Measurements from ENCODE around the gene GADD45GIP1.
A peak's percentile ranks its signal among the peaks of the same experiment; 100 is the strongest.
"Not testable (repeated sequence)": the region's sequence is repeated elsewhere in the genome, so short reads cannot be mapped to it uniquely, and the experiment has no call there.

GADD45GIP1 gene

DNA sequence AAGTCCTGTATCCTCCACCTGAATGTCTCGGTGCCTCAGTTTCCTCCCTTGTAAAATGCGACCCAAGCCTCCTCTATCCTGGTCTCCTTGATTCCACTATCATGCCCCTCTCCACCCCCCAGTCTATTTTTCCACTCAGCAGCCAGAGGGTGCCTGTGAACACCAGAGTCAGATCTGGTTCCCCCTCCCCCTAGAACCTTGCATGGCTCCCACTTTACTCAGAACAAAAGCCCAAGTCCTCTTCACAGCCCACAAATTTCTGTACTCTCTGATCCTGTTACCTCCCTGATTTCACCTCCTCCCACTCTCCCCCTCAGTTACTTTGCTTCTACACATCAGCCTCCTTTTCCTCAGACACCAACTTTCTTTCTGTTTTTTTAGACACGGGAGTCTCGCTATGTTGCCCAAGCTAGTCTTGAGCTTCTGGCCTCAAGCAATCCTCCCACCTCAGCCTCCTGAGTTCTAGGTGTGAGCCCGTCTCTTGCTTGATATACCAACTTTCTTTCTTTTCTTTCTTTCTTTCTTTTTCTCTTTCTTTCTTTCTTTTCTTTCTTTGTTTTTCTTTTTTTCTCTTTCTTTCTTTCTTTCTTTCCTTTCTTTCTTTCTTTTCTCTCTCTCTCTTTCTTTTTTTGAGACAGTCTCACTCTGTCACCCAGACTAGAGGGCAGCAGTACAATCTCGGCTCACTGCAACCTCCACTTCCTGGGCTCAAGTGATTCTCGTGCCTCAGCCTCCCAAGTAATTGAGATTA, 13.2 kb upstream of the GADD45GIP1 start:
- TF ChIP-seq, protein P1, sequence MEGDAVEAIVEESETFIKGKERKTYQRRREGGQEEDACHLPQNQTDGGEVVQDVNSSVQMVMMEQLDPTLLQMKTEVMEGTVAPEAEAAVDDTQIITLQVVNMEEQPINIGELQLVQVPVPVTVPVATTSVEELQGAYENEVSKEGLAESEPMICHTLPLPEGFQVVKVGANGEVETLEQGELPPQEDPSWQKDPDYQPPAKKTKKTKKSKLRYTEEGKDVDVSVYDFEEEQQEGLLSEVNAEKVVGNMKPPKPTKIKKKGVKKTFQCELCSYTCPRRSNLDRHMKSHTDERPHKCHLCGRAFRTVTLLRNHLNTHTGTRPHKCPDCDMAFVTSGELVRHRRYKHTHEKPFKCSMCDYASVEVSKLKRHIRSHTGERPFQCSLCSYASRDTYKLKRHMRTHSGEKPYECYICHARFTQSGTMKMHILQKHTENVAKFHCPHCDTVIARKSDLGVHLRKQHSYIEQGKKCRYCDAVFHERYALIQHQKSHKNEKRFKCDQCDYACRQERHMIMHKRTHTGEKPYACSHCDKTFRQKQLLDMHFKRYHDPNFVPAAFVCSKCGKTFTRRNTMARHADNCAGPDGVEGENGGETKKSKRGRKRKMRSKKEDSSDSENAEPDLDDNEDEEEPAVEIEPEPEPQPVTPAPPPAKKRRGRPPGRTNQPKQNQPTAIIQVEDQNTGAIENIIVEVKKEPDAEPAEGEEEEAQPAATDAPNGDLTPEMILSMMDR (conservative IDR thresholded peaks at IDR 0.05; ENCODE audit: low read depth, low read length), result no peak

DNA sequence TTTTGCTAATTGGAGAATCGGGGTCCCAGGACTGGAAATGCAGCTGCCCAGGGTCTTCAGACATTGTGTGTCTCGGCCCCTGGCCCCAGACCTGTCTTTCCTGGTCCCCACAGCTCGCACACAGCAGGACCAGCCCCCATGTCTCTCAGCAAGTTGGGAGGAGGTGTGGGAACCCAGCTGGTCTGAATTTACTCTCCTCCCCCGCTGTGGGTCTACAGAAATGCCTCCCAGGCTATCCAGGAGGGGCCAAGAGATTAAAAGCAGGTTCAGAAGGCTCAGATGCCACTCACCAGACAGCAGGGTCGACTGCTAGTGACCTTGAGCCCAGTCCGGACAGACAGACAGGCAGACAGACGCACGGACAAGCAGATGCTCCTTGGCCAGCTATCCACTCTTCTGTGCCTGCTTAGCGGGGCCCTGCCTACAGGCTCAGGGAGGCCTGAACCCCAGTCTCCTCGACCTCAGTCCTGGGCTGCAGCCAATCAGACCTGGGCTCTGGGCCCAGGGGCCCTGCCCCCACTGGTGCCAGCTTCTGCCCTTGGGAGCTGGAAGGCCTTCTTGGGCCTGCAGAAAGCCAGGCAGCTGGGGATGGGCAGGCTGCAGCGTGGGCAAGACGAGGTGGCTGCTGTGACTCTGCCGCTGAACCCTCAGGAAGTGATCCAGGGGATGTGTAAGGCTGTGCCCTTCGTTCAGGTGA, 12.4 kb upstream of the GADD45GIP1 start, which contains the start of gene DAND5:
TSS of gene DAND5 (plus strand) at position 285 of the 697 bp plus-strand sequence. CDS start at position 370, 85 bp downstream.
- TF ChIP-seq, protein P1 (conservative IDR thresholded peaks at IDR 0.05; ENCODE audit: low read depth, low read length), result no peak
- H3K4me3 ChIP-seq (ENCODE audit: low read depth, low read length), result no peak within 1 kb of the TSS
- no peak for DNase-seq (ENCODE audit: low read depth)

More for the DNA sequence above, 13.2 kb upstream of the GADD45GIP1 start:
- H3K4me3 ChIP-seq (ENCODE audit: low read depth, low read length), result no peak overlapping the region
- DNase-seq (ENCODE audit: low read depth), result no peak

DNA sequence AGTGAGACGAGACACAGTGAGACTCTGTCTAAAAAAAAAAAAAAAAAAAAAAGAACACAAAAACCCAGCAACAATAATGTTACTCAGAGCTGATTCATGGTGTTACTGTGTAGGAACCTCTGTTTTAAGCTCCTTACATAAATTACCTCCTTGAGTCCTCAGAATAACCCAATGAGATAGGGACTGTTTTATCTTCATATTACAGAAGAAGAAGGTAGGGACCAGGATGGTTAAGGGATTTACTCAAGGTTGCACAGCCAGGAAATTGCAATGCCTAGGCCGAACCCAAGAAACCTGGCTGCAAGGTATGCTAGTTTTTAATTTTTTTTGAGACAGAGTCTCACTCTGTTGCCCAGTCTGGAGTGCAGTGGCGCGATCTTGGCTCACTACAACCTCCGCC, 10.9 kb upstream of the GADD45GIP1 start:
- DNase-seq (ENCODE audit: low read depth), result no peak
- TF ChIP-seq, protein P1 (conservative IDR thresholded peaks at IDR 0.05; ENCODE audit: low read depth, low read length), result no peak
- no peak overlapping the region for H3K4me3 ChIP-seq (ENCODE audit: low read depth, low read length)

DNA sequence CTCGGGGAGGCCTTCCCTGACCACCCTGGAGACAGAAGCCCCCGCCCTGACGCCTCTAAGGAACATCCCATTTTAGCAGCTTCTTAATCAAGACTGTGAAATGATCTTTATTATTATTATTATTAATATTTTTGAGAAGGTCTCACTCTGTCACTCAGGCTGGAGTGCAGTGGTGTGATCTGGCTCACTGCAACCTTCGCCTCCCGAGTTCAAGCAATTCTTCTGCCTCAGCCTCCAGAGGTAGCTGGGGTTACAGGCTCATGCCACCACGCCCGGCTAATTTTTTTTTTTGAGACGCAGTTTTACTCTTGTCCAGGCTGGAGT, 8.8 kb upstream of the GADD45GIP1 start:
- TF ChIP-seq, protein P1 (conservative IDR thresholded peaks at IDR 0.05; ENCODE audit: low read depth, low read length), result no peak
- no peak for DNase-seq (ENCODE audit: low read depth)
- no peak overlapping the region for H3K4me3 ChIP-seq (ENCODE audit: low read depth, low read length)

DNA sequence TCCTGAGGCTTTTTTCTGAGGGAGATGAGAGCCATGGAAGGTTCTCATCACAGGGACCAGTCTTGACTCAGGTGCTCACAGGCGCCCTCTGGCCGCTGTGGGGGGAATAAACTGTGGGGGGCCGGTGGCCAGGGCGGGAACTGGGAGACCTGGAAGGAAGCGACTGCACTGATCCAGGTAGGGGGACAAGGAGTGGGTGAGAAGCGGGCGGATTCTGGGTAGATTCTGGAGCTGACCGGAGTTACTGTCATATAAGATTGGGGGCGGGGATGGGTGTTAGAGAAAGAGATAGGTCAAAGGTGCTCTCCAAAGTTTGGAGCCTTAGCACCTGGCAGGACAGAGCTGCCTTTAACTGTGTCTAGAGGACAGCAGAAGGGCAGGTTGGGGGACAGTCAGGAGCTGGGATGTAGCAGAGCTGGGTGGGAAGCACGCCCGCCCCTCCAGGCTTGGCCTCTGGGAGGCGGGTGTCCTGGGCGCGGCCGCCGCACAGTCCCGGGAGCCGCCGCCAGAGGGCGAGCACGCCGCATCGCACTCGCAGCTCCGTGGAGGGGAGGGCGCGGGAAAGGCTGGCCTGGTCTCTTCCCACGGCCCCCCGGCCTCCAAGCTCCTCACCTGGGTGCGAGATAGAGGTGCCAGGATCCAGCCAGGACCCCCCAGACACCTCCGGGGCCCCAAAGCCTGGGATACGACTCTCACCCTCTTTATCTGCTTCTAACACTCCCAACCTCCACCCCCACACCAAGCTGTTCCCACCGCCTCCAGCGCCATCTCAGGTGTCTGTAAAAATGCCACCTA, 8.2 kb upstream of the GADD45GIP1 start:
- TF ChIP-seq, protein P1 (conservative IDR thresholded peaks at IDR 0.05; ENCODE audit: low read depth, low read length), result peak; percentile 82
- DNase-seq (ENCODE audit: low read depth), result peak; percentile 78
- H3K4me3 ChIP-seq (ENCODE audit: low read depth, low read length), result peak overlapping the region; percentile 59

DNA sequence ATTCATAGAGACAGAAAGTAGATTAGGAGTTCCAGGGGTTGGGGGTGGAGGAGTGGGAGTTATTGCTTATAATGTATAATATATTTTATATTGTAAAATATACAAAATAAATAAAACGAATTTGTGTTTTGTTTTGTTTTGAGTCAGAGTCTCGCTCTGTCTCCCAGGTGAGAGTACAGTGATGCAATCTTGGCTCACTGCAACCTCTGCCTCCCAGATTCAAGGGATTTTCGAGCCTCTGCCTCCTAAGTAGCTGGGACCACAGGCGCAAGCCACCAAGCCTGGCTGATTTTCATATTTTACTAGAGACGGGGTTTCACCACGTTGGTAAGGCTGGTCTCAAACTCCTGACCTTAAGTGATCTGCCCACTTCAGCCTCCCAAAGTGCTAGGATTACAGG, 2.5 kb upstream of the GADD45GIP1 start:
- DNase-seq (ENCODE audit: low read depth), result no peak
- TF ChIP-seq, protein P1 (conservative IDR thresholded peaks at IDR 0.05; ENCODE audit: low read depth, low read length), result no peak

DNA sequence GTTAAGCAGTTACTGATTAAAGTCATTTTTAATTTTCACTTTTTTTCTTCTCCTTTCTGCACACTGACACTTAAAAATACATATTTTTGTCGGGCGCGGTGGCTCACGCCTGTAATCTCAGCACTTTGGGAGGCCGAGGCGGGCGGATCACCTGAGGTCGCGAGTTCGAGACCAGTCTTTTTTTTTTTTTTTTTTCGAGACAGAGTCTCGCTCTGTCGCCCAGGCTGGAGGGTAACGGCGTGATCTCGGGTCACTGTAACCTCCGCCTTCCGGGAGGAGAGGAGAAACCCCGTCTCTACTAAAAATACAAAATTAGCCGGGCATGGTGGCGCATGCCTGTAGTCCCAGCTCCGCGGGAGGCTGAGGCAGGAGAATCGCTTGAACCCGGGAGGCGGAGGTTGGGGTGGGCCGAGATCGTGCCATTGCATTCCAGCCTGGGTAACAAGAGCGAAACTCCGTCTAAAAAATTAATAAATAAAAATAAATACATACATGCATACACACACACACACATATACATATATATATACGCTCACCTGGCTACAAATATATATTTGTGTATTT, 448 bp upstream of the GADD45GIP1 start:
- not testable (repeated sequence) for DNase-seq (ENCODE audit: low read depth)
- H3K4me3 ChIP-seq (ENCODE audit: low read depth, low read length), result peak overlapping the region; percentile 96

More for the DNA sequence above, 2.5 kb upstream of the GADD45GIP1 start:
- H3K4me3 ChIP-seq (ENCODE audit: low read depth, low read length), result no peak overlapping the region

Measured in choroid plexus epithelial cell (primary cell).